ENCODE measurements around the gene HACD2. TPM values are rescaled to one million over a fixed set of nuclear protein-coding genes. Genes with fewer than 3 reads are reported as not detected.
A peak's percentile ranks its signal among the peaks of the same experiment; 100 is the strongest.

HACD2 gene
- total RNA-seq, 3 donors from 2014 or later, result 40.9 to 65.0 (median 52.7) TPM

GRCh38 chr3:123564056-123564455 lies 20.8 kb downstream of the HACD2 start:
- H3K9me3 ChIP-seq, result no peaks in the 10 kb centered on the region
- DNase-seq (no peak), ATAC-seq (no peak)
- no peaks in the 10 kb centered on the region for H3K36me3 ChIP-seq (ENCODE audit: low read depth)
- no peak overlapping the region for H3K4me3 ChIP-seq
- TF ChIP-seq, protein P1, sequence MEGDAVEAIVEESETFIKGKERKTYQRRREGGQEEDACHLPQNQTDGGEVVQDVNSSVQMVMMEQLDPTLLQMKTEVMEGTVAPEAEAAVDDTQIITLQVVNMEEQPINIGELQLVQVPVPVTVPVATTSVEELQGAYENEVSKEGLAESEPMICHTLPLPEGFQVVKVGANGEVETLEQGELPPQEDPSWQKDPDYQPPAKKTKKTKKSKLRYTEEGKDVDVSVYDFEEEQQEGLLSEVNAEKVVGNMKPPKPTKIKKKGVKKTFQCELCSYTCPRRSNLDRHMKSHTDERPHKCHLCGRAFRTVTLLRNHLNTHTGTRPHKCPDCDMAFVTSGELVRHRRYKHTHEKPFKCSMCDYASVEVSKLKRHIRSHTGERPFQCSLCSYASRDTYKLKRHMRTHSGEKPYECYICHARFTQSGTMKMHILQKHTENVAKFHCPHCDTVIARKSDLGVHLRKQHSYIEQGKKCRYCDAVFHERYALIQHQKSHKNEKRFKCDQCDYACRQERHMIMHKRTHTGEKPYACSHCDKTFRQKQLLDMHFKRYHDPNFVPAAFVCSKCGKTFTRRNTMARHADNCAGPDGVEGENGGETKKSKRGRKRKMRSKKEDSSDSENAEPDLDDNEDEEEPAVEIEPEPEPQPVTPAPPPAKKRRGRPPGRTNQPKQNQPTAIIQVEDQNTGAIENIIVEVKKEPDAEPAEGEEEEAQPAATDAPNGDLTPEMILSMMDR (IDR thresholded peaks at IDR 0.05), result no peak
- no peaks in the 10 kb centered on the region for H3K4me1 ChIP-seq (ENCODE audit: low read depth)
- intact Hi-C loops (cut with DNase I, micrococcal nuclease), result no loop called here

DNA sequence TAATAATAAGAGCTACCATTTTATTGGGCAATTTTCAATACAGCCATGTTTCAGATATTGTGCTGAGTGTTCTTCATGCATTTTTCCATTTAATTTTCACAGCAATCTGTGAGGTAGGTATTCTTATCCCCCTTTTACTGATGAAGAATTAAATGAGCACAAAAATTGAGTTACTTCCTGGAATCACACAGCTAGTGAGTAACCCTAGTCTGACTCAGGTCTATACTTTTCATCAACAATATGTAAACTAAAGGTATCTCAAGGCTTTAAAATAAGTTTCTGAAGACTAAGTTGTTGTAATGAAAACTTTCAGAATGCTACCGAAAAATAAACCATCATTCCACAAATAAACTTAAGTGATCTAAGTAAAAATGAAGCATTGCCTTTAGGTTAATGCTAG lies 22.3 kb downstream of the HACD2 start:
- intact Hi-C loops (cut with DNase I, micrococcal nuclease), result no loop called here

DNA sequence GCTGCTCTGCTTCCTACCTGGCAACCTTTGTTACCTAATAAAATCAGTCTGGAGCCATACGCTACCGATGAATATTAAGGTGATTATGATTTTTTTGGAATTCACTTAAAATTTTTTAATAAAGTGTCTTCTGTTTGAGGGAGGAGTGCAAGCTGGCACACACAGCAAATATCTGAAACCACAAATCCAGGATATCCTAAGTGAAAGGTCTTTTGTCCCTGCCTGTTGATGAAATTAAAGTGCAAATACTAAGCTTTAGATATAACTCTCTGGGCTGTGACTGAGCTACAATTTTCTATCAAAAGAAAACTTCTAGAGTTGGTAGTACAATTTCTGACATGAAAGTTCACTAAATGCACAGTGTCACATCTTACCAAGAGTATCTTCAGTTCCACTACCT lies 23.7 kb downstream of the HACD2 start:
- no peak for ATAC-seq
- Histone ChIP-seq H3K9me3 (no peaks in the 10 kb centered on the region), H3K4me3 (no peak overlapping the region), H3K36me3 (ENCODE audit: low read depth) (no peaks in the 10 kb centered on the region), H3K4me1 (ENCODE audit: low read depth) (no peaks in the 10 kb centered on the region)
- TF ChIP-seq, protein P1 (IDR thresholded peaks at IDR 0.05), result no peak
- intact Hi-C loops (cut with DNase I, micrococcal nuclease), result no loop called here
- DNase-seq, result no peak

More for the DNA sequence above, 22.3 kb downstream of the HACD2 start:
- no peak for DNase-seq
- TF ChIP-seq, protein P1 (IDR thresholded peaks at IDR 0.05), result no peak
- H3K4me3 ChIP-seq, result no peak overlapping the region
- H3K36me3 ChIP-seq (ENCODE audit: low read depth), result no peaks in the 10 kb centered on the region
- H3K4me1 ChIP-seq (ENCODE audit: low read depth), result no peaks in the 10 kb centered on the region
- no peak for ATAC-seq
- no peaks in the 10 kb centered on the region for H3K9me3 ChIP-seq

GRCh38 chr3:123559040-123559861 lies 25.6 kb downstream of the HACD2 start:
- intact Hi-C loops (cut with DNase I, micrococcal nuclease), result loop anchor here (5.0 to 10.0 kb wide), 2 partner anchors 232 to 234 kb away; no protein-coding TSS in a partner anchor
- TF ChIP-seq, protein P1 (IDR thresholded peaks at IDR 0.05), result peak; percentile 42
- ATAC-seq (peak; percentile 57), DNase-seq (peak in 1 of 3 donors; percentile 56)
- no peaks in the 10 kb centered on the region for H3K9me3 ChIP-seq
- no peaks in the 10 kb centered on the region for H3K36me3 ChIP-seq (ENCODE audit: low read depth)
- no peak overlapping the region for H3K4me3 ChIP-seq
- no peaks in the 10 kb centered on the region for H3K4me1 ChIP-seq (ENCODE audit: low read depth)

- intact Hi-C loops (cut with DNase I, micrococcal nuclease), result loop anchor here in 1 of 2 donors (10.0 kb wide), 1 partner anchor 229 kb away; no protein-coding TSS in a partner anchor
- H3K4me3 ChIP-seq, result no peak overlapping the region
- H3K36me3 ChIP-seq (ENCODE audit: low read depth), result no peaks in the 10 kb centered on the region
- DNase-seq (no peak), ATAC-seq (no peak)
- H3K9me3 ChIP-seq, result peaks cover 3% of the 10 kb centered on the region
- TF ChIP-seq, protein P1 (IDR thresholded peaks at IDR 0.05), result no peak
- no peaks in the 10 kb centered on the region for H3K4me1 ChIP-seq (ENCODE audit: low read depth)
Measured at GRCh38 chr3:123553536-123553935, 31.3 kb downstream of the HACD2 start.

Data from mucosa of descending colon (tissue), 3 donors.